Right forelimb (tissue), 1 donor: Measurements from ENCODE around the gene TMEM59L.
"Not testable (repeated sequence)": the region's sequence is repeated elsewhere in the genome, so short reads cannot be mapped to it uniquely, and the experiment has no call there.

ENCODE experiments used
- DNase-seq: peaks from one replicate; pipeline ENCODE4 v3.0.0-alpha.2; 2018

The TMEM59L gene

DNA sequence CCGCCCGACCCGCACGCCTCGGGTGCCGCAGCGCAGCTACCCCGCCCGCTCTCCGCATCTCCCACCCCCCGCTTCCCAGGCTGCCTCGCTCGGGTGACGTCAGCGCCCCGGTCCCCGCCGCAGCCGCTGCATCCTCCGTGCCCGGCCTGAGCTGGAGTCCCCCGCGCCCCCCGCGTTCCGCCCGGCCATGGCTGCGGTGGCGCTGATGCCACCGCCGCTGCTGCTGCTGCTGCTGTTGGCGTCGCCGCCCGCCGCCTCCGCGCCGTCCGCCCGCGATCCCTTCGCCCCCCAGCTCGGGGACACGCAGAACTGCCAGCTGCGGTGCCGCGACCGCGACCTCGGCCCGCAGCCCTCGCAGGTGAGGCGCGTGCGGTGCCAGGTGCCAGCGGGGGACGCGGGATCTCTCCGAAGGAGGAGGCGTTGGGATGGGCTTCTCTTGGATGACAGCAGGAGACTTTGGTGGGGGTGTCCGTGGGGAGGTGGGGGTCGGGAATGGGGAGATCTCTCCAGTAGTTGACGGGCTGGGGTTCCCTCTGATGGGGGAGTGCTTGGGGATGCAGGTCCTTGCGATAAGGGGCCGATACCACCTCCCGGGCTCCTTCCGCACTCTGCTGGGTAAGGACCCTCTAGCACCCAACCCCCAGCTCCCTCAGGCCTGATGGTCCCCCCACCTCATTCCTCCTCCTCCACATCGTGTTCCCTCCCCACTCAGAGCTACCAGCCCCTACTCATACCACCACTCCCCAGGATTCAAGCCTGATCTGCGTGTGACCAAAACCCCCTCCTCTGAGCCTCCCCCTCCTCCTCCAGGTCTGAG, at the start of gene TMEM59L:
Gene TMEM59L (plus strand): TSS at position 99 of the 817 bp plus-strand sequence. CDS start 89 bp downstream, at position 188.
- no peak for DNase-seq

DNA sequence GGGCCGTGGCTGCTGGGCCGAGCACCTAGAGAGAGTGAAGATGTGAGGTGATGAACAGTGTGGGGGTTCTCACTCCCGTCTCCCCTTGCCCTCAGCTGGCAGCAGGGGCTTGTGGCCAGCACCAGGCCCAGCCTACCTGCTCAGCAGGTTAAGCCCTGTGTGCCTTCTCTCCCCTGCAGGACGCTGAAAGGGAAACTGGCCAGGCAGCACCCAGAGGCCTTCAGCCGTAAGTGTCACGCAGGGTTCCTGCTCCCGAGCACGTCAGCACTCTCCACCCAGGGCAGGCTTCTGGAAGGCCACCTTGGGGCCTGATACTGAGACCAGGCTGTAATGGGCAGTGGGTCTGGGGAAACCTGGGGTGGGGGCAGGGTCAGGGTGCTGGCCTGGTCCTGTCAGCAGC, 45.7 kb upstream of the TMEM59L start:
- DNase-seq = no peak

DNA sequence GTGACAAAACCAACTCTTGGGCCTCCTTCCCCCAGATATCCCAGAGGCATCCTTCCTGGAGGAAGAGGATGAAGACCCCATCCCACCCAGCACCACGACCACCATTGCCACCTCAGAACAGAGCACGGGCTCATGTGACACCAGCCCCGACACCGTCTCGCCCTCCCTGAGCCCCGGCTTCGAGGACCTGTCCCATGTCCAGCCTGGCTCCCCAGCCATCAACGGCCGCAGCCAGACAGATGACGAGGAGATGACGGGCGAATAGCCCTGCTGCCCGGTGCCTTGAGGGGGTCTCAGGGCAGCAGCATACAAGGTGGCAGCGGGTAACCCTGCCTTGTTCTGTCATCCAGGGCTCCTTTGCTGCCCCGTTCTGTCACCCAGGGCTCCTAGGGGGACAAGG, 44.3 kb upstream of the TMEM59L start:
- DNase-seq = no peak

DNA sequence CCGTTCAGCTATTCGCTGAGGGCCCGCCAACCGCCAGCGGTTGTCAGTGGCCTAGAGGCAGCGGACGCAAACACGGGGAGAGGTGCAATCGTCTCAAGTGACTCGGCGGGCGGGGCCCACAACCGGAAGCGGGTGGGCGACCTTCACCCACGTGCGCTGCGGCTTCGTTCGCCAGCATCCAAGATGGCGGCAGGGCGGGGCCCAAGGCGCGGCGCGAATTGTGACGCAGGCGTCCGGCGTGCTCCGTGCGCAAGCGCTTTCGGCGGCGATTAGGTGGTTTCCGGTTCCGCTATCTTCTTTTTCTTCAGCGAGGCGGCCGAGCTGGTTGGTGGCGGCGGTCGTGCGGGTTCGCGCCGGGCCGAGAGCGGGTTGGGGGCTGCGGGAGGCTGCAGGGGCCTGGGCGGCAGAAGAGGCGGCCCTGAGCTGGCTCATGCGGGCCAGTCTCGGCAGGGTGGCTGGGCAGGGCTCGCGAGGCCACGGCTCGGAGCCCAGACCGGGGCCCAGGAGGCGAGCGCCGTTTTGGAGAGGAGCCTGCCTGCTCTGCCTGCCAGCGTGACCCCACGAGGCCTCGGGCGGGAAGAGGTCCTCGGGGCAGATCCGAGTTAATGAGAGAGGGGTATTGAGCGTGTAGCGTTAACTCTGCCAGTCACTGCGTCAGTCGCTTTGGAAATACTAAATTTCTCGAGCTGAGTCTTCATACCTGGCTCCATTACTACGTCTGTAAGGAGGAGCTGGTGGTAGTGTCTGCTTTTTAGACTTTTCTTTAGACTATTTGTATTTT, 40.9 kb upstream of the TMEM59L start, which contains the start of gene UBA52:
Gene UBA52 (plus strand): TSS at position 294 of the 781 bp plus-strand sequence. CDS start 1,444 bp downstream, outside the sequence.
- DNase-seq = peak; percentile 100

DNA sequence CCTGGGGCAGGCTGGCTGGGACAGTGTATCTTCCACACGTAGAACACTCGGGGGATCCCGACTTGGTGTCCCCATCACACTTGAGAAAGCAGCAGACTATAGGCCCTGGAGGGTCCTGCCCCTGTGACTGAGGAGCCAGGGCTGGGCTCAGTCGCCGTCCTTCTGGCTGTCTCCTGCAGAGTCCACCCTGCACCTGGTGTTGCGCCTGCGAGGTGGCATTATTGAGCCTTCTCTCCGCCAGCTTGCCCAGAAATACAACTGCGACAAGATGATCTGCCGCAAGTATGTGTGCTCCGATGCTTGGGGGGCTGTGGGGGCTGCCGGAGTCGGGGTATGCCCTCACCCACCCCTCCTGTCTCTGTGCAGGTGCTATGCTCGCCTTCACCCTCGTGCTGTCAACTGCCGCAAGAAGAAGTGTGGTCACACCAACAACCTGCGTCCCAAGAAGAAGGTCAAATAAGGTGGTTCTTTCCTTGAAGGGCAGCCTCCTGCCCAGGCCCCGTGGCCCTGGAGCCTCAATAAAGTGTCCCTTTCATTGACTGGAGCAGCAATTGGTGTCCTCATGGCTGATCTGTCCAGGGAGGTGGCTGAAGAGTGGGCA, 37.9 kb upstream of the TMEM59L start:
- DNase-seq = no peak

DNA sequence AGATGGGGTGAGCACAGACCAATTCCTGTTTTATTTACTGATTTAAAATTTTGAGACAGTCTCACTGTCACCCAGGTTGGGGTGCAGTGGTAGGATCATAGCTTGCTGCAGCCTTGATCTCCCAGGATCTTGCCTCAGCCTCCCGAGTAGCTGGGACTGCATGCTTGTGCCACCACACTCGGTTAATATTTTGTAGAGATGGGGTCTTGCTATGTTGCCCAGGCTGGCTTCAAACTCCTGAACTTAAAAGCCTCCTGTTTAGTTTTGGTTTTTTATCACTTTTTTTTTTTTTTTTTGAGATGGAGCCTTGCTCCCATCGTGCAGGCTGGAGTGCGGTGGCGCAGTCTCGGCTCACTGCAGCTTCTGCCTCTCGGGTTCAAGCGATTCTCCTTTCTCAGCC, 36.3 kb upstream of the TMEM59L start:
- DNase-seq = no peak

DNA sequence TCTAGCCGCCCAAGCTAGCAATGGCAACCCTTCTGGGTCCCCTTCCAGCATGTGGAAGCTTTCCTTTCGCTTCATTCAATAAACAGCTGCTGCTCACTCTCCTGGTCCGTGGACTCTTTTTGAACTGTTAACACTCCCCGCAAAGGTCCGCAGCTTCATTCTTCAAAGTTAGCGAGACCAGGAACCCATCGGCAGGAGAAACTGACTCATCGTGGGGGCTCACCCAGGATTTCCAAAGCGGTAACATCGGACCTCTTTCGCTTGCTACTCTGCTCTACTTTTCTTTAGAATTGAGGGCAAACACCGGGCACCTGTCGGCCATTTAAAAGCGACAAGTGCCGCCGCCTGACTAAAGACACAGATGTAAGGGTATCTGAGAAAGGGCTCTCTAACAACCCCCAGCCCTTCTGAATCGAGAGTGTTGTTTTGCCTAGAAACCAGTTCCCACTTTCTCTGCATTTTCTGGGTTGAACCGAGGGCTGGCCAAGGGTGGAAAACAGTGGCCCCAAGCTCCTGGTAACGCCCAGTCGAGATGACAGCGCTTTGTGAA, 35.2 kb upstream of the TMEM59L start:
- no peak for DNase-seq

DNA sequence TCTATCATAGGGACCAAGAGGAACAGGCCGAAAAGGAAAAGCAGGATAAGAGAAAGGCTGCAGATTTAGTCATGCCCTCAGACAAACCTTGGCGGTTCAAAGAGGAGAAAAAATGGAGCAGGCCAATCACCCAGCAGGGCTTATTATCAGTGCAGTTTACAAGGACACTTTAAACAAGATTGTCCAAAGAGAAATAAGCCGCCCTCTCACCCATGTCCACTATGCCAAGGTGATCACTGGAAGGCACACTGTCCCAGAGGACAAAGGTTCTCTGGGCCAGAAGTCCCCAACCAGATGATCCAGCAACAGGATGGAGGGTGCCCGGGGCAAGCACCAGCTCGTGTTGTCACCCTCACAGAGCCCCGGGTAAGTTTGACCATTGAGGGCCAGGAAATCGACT, 32.4 kb upstream of the TMEM59L start:
- DNase-seq = no peak

DNA sequence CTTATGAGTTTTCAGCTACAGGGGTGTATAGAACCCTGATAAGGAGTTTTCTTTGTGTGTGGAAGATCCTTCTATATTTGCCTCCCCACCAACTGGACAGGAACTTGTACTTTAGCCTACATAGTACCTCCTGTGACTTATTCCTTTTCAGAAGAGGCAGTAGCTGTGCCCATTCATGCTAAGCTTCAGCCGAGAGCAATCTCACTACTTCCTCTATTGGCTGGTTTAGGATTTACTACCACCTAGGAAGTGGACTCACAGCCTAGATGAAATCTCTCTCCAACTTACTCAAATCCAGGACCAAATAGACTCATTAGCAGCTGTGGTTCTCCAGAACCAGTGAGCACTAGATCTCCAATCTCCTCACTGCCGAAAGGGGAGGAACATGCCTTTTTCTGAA, 26.4 kb upstream of the TMEM59L start:
- DNase-seq = no peak

DNA sequence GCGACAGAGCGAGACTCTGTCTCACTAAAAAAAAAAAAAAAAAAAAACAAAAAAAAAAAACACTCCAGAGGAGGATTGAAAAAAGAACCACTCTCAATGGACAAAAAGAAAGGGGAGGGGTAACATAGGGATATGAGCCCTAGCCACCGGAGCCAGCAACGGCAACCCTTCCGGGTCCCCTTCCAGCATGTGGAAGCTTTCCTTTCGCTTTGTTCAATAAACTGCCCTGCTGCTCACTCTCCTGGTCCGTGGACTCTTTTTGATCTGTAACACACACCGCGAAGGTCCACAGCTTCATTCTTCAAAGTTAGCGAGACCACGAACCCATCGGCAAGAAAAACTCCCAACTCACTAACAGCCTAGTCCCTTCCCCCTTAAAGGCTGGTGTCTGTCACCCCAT, 25.1 kb upstream of the TMEM59L start:
- DNase-seq = no peak

DNA sequence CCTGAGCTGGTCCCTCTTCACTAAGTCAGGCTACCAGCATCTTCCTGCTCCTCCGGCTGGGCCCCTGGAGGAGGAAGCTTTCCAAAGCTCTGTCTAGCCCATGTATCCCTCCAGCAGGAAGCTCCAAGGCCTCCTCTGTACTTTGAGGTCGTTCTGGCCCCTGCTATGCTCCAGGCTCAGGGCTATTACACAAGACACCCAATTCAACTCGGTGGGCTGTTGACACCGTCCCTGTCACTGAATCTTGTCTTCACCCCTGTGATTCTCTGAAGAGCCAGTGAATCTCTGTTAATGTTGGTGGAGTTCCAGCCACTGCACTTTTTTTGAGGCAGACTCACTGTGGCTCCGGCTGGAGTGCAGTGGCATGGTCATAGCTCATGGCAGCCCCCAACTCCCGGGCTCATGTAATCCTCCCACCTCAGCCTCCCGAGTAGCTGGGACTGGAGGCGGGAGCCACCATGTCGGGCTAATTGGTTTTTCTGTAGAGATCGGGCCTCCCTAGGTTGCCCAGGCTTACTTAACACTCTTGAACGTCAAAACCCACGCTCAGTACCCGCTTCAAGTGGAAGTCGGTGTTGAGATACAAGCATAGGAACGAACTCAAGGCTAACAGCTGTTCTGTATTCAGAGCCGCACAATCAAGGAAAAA, 24.6 kb upstream of the TMEM59L start:
- DNase-seq = no peak

DNA sequence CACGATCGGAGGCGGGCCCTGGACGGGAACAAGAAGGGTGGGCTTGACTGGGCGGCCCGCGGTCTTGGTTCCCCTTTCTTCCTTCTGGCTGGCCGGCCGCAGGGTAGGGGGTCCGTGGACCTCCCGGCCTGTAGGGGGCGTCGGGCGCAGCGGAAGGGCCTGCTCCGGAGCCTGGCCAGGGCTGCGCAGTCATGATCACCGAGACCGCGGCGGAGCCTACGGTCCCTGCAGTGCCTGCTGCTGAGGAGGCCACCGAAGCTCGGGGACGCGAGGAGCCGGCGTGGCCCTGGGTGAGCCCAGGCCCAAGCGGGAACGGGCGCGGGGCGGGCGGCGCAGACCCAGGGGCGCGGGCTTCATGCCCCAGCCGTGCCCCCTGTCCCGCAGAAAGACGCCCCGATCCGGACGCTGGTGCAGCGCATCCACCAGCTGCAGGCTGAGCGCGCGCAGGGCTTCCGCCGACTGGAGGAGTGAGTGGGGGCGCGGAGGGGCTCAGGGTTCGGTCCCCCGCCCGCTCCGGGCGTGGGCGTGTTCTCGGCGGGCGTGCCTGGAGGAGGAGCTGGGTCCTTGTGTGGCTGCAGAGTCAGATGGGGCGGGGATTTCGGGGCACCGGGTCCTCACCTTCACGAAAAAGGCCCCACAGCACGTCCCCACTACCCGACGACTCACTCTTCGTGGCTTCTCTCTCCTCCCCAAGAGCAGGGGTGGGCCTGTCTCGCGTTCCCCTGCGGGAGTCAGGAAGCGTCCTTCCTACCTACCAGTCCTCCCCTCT, 23.9 kb upstream of the TMEM59L start, which contains the start of gene REX1BD:
Gene REX1BD (plus strand): TSS at position 188 of the 769 bp plus-strand sequence. CDS start 4 bp downstream, at position 192.
- DNase-seq = peak; percentile 92

DNA sequence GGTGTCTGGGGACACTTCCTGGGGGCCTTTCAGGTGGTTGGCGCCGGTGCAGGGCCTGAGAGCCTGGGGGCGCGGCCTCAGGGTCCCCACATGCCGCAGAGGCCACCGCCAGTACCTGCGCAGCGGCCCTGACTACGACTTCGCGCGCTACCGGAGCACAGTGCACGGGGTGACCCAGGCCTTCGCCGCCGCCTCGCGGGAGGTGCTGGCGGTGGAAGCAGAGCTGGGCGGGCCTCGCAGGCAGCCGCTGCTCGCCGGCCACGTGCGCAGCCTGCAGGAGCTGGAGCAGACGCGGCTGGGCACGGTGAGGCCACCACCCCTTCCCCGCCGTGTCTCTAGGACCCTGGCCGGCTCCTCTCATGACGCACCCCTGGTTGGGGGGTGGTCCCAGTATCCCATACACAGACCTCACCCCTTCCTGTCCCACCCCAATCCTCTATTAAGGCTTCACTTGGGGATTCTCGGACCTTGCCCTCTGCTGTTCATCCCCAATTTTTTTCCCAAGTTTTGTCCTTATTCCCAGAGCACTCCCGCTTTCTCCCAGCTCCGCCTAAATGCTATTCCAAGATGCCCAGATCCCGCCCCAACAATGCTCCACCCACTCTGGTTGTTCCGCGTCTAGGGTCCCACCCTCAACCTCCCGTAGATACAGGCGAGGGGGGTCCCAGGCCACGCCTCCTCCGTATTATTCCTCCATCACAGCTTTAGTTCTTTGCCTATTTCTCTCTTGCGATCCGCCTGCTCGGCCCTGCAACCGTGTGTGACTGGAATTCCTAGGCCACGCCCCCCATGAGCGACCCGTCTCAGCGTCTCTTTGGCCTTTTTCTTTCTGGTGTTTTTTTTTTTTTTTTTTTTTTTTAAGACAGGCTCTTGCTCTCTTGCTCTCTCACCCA, 23.0 kb upstream of the TMEM59L start:
- peak; percentile 83 for DNase-seq

DNA sequence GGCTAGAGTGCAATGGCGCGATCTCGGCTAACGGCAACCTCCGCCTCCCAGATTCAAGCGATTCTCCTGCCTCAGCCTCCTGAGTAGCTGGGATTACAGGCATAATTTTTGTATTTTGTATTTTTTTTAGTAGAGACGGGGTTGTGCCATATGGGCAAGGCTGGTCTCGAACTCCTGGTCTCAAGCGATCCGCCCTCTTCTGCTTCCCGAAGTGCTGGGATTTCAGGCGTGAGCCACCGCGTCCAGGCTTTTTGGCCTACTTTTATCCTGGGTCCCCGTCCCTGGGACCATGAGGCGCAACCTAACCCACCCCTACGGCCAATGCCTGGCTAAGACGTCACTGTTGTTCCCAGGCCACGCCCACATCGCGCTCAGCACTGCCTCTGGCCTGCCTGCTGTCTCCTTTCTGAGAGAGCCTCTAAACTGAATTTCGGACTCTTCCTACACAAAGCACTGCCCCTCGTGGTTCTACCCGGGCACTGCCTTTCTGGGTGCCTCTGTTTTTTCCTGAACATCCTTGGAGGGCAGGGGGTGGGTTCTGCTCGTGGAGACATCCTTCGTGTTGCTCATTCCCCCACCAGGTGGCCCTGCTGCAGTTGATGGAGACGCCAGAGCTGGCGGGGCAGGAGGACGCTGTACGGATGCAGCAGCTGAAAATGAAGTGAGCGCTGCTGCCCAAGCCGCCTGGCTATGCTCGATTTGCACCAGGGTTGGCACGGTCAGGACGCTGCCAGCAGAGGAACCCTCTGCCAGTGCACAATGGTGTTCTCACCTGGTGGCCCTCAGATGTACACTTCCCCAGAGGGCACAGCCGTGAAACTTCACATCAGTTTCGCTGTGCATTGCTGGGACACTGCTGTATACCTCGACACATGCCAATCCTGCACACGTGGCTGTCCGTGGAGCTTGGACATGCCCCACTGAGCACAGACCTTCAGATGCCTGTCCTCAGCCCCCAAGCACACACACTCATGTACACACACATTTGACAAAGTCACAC, 22.1 kb upstream of the TMEM59L start:
- peak; percentile 88 for DNase-seq

DNA sequence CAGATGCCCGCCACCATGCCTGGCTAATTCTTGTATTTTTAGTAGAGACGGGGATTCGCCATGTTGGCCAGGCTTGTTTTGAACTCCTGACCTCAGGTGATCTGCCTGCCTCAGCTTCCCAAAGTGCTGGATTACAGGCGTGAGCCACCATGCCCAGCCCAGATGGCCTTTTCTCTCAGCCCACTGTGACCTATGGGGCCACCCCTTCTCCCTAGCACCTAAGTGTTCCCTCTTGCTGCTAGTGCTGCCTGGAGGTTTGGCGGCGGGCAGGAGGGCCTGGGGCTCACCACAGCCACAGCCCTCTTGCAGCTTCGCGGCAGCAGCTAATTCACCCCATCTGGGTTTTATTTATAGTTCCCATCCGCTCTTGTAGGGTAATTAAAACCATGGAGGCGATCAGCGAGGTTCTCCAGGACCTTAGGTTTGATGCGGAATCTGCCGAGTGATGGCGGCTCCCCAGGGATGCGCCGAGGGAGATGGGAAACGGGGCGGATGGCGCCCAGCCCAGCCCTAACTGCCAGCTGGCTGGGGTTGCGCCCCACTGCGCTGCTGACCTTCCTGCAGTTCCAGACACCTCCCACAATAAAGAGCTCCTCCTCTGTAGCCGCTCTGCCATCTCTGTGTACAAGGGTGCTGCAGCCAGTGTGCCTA, 20.8 kb upstream of the TMEM59L start:
- no peak for DNase-seq

DNA sequence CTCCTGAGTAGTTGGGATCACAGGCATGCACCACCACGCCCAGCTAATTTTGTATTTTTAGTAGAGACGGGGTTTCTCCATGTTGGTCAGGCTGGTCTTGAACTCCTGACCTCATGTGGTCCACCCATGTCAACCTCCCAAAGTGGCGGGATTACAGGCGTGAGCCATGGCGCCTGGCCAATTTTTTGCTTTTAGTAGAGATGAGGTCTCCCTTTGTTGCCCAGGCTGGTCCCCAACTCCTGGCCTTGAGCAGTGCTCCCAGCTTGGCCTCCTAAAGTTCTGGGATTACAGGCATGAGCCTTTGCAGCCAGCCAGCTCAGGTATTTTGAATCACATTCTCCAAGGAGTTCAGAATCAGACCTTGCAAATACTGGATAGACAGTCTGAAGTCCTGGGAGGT, 19.9 kb upstream of the TMEM59L start:
- DNase-seq = not testable (repeated sequence)

DNA sequence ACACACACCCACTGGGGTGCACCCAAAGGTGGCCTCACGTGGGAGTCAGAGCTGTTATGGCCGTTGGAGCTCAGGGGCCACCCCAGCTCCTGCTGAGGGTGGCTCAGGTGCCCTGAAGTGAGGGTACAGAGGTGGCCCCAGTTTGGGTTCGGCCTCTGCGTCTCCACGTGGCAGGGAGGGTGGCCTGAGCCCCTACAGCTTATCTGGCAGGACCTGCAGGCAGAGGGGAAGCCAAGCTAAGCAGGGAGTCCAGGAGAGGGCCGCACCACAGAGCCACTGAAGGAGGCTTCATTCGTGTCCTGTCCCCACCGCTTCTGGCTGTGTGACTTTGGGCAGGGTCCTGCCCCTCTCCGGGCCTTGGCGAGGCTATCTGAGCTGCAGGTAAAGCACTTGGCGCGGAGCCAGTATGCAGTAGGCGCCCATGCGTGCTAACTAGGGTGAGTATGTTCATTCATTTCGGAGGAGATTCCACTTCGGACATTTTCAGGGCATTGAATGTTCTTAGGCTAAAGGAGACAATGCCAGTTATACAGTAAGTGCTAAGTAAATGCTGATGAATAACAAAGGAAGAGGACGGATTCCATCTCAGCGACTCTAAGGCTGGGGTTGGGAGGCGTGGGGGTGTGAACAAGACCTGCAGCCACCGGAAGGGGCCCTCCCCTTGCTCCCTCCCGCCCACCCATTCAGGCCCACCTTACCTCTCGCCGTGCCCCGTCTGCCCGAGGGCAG, 19.1 kb upstream of the TMEM59L start:
- no peak for DNase-seq
